HCT116 (cell line): ENCODE results near the gene CCDC174. TPM values are rescaled to one million over a fixed set of nuclear protein-coding genes. Genes with fewer than 3 reads are reported as not detected.

Source experiments
- ATAC-seq: fragments of 200-7000 bp; cut with Tn5 transposase; 2 replicates; pipeline ENCODE4 v1.9.1; 2020; ENCODE audit warnings: mild to moderate bottlenecking, moderate library complexity
- BruUV-seq: library from RNA; stranded (reverse); fragments of 400-500 nt; replicated peaks from 2 replicates; lab custom pipeline; 2021; lab: Mats Ljungman, UMichigan
- CTCF ChIA-PET: fragments of 300-600 bp; sonication (Branson Sonifier 250); formaldehyde crosslinking; loops from one replicate; lab custom pipeline; 2021; ENCODE audit warnings: antibody characterized with exemption; lab: Charles Lee
- POLR2A ChIA-PET: fragments of 300-600, 350-600 bp; sonication (Branson Sonifier 250); formaldehyde crosslinking; loops from one replicate; lab custom pipeline; 2021; ENCODE audit warnings: antibody characterized with exemption; lab: Charles Lee
- RAD21 ChIA-PET, 2 experiments: fragments of 300-600 bp; sonication (Branson Sonifier 250); formaldehyde crosslinking; loops; one replicate each; lab custom pipeline; 2023; ENCODE audit warnings: low total read pairs in 2 of 2; ENCODE audit not compliant: uncharacterized antibody in 2 of 2, unreplicated experiment in 2 of 2, low non-redundant PET in 1 of 2; lab: Charles Lee
- DNase-seq: peaks from one replicate; pipeline ENCODE4 v3.0.0-alpha.2; 2010; ENCODE audit warnings: low read depth, low spot score
- H2AFZ ChIP-seq: fragments of 200-600 bp; shearing (Covaris generic), sonication (generic); 2 replicates; pipeline ENCODE4 v1.6.1; 2017; ENCODE audit warnings: low read depth, mixed run types, mixed read lengths, antibody characterized with exemption, low read length; ENCODE audit not compliant: poor library complexity, severe bottlenecking
- H3K27ac ChIP-seq: 2 replicates; pipeline ENCODE4 v1.5.1; 2012; ENCODE audit warnings: low read depth, low read length
- H3K27me3 ChIP-seq: fragments of 200-600 bp; sonication (generic); 2 replicates; pipeline ENCODE4 v1.6.1; 2016; ENCODE audit warnings: mixed run types, low read length, mixed read lengths; ENCODE audit not compliant: insufficient read depth
- H3K36me3 ChIP-seq, 2 experiments: fragments of 200-500 bp in 1 of 2; fragments of 200-600 bp in 1 of 2; sonication (Bioruptor generic) in 1 of 2; sonication (generic) in 1 of 2; 2 replicates each; pipeline versions ENCODE4 v1.5.1 to v1.6.1; 2014 to 2016; ENCODE audit warnings: low read length in 2 of 2, inconsistent platforms in 1 of 2, mixed read lengths in 1 of 2, mixed run types in 1 of 2; ENCODE audit not compliant: insufficient read depth in 2 of 2, control insufficient read depth in 1 of 2
- H3K4me1 ChIP-seq, 2 experiments: fragments of 200-600 bp in 1 of 2; sonication (generic) in 1 of 2; 2 replicates each; pipeline versions ENCODE4 v1.5.1 to v1.6.1; 2012 to 2017; ENCODE audit warnings: low read length in 2 of 2, inconsistent platforms in 1 of 2, mild to moderate bottlenecking in 1 of 2, mixed read lengths in 1 of 2, mixed run types in 1 of 2, moderate library complexity in 1 of 2; ENCODE audit not compliant: insufficient read depth in 2 of 2, control insufficient read depth in 1 of 2
- H3K4me2 ChIP-seq: fragments of 200-600 bp; sonication (generic); 2 replicates; pipeline ENCODE4 v1.6.1; 2017; ENCODE audit warnings: mixed run types, low read length, mixed read lengths
- H3K4me3 ChIP-seq, 2 experiments: fragments of 200-600 bp in 1 of 2; sonication (generic) in 1 of 2; replicated peaks in 1 of 2; 2 replicates each; pipeline ENCODE4 v1.5.1; 2011 to 2016; ENCODE audit warnings: low read length in 2 of 2, control low read depth in 1 of 2, low read depth in 1 of 2, mild to moderate bottlenecking in 1 of 2, mixed read lengths in 1 of 2, mixed run types in 1 of 2
- H3K79me2 ChIP-seq: fragments of 200-600 bp; sonication (generic); 2 replicates; pipeline ENCODE4 v1.6.1; 2017; ENCODE audit warnings: mild to moderate bottlenecking, mixed run types, low read length, moderate library complexity, mixed read lengths; ENCODE audit not compliant: insufficient read depth
- H3K9ac ChIP-seq: fragments of 200-600 bp; sonication (generic); 2 replicates; pipeline ENCODE4 v1.6.1; 2016; ENCODE audit warnings: low read length, mixed read lengths
- H3K9me2 ChIP-seq: fragments of 200-600 bp; sonication (generic), shearing (Covaris generic); 2 replicates; pipeline ENCODE4 v1.6.1; 2017; ENCODE audit warnings: mixed run types, mild to moderate bottlenecking, moderate library complexity; ENCODE audit not compliant: insufficient read depth
- H3K9me3 ChIP-seq, 2 experiments: fragments of 200-500 bp in 1 of 2; fragments of 200-600 bp in 1 of 2; sonication (Bioruptor generic) in 1 of 2; sonication (generic) in 1 of 2; 2 replicates each; pipeline ENCODE4 v1.6.1; 2014 to 2017; ENCODE audit warnings: low read length in 2 of 2, mixed read lengths in 2 of 2, inconsistent platforms in 1 of 2, low read depth in 1 of 2, mild to moderate bottlenecking in 1 of 2, mixed run types in 1 of 2, moderate library complexity in 1 of 2; ENCODE audit not compliant: control insufficient read depth in 1 of 2, insufficient read depth in 1 of 2
- H4K20me1 ChIP-seq: fragments of 200-600 bp; sonication (generic), shearing (Covaris generic); 2 replicates; pipeline ENCODE4 v1.6.1; 2017; ENCODE audit warnings: mixed run types, mild to moderate bottlenecking, moderate library complexity; ENCODE audit not compliant: insufficient read depth
- CBX3 ChIP-seq: IDR thresholded peaks from 2 replicates; pipeline ENCODE4 v1.6.1; 2012; ENCODE audit warnings: low read depth
- CEBPB ChIP-seq: IDR thresholded peaks from 2 replicates; pipeline ENCODE4 v1.6.1; 2012; ENCODE audit warnings: low read depth
- CTCF ChIP-seq, 3 experiments: fragments of 200-600 bp in 1 of 3; sonication (generic) in 1 of 3; IDR thresholded peaks in 2 of 3; conservative IDR thresholded peaks in 1 of 3; 2 replicates each; pipeline ENCODE4 v1.5.1; 2012 to 2017; ENCODE audit warnings: low read depth in 2 of 3, low read length in 2 of 3, antibody characterized with exemption in 1 of 3, borderline replicate concordance in 1 of 3, control low read depth in 1 of 3, mild to moderate bottlenecking in 1 of 3, mixed read lengths in 1 of 3, mixed run types in 1 of 3, moderate library complexity in 1 of 3; ENCODE audit not compliant: insufficient read depth in 1 of 3
- EGR1 ChIP-seq: IDR thresholded peaks from 2 replicates; pipeline ENCODE4 v1.6.1; 2012; ENCODE audit warnings: low read depth
- EZH2 ChIP-seq: fragments of 200-600 bp; sonication (generic); IDR thresholded peaks from 2 replicates; pipeline ENCODE4 v1.6.1; 2017; ENCODE audit warnings: antibody characterized with exemption, mixed run types
- EZH2phosphoT487 ChIP-seq: fragments of 200-600 bp; IDR thresholded peaks from 2 replicates; pipeline ENCODE4 v1.6.1; 2018; ENCODE audit warnings: antibody characterized with exemption, borderline replicate concordance
- JUND ChIP-seq: IDR thresholded peaks from 2 replicates; pipeline ENCODE4 v1.6.1; 2012
- MAX ChIP-seq: IDR thresholded peaks from 2 replicates; pipeline ENCODE4 v1.6.1; 2012
- POLR2A ChIP-seq: IDR thresholded peaks from 2 replicates; pipeline ENCODE4 v1.7.0; 2011; ENCODE audit warnings: borderline replicate concordance; ENCODE audit not compliant: insufficient read depth, insufficient read length; ENCODE audit errors: extremely low read depth
- POLR2AphosphoS5 ChIP-seq: IDR thresholded peaks from 2 replicates; pipeline ENCODE4 v1.6.1; 2011; ENCODE audit warnings: mild to moderate bottlenecking, low read depth, low read length, moderate library complexity
- RAD21 ChIP-seq: IDR thresholded peaks from 2 replicates; pipeline ENCODE4 v1.6.1; 2012; ENCODE audit warnings: low read depth, mild to moderate bottlenecking
- SIN3A ChIP-seq: IDR thresholded peaks from 2 replicates; pipeline ENCODE4 v1.6.1; 2012; ENCODE audit warnings: low read depth
- SP1 ChIP-seq: IDR thresholded peaks from 2 replicates; pipeline ENCODE4 v1.6.1; 2012; ENCODE audit warnings: low read depth
- SRF ChIP-seq: IDR thresholded peaks from 2 replicates; pipeline ENCODE4 v1.6.1; 2012; ENCODE audit warnings: low read depth
- ZFX ChIP-seq: fragments of 450-650 bp; IDR thresholded peaks from 2 replicates; pipeline ENCODE4 v1.6.1; 2017
- ZNF274 ChIP-seq: fragments of 200-500 bp; sonication (Bioruptor generic); IDR thresholded peaks from 2 replicates; pipeline ENCODE4 v1.6.1; 2014; ENCODE audit warnings: mild to moderate bottlenecking, low read depth, low read length, inconsistent platforms
- intact Hi-C: fragments of 100-400 bp; cut with micrococcal nuclease; formaldehyde crosslinking; loops from 2 replicates; pipeline ENCODE4 v1.10.0; 2022
- total RNA-seq: library from RNA; stranded (reverse); gene quantifications from one replicate; pipeline ENCODE4 v1.2.1, GENCODE V29; 2021; ENCODE audit not compliant: unreplicated experiment
- TF ChIP-seq, protein P1 (sequence below): IDR thresholded peaks from 2 replicates; pipeline ENCODE4 v1.6.1; 2012; ENCODE audit warnings: low read depth
- TF ChIP-seq, protein P2 (sequence below): IDR thresholded peaks from 2 replicates; pipeline ENCODE4 v1.6.1; 2012
- TF ChIP-seq, protein P3 (sequence below): IDR thresholded peaks from 2 replicates; pipeline ENCODE4 v1.6.1; 2011; ENCODE audit warnings: mild to moderate bottlenecking, low read length, moderate library complexity; ENCODE audit not compliant: insufficient replicate concordance; ENCODE audit errors: extremely low read depth

CCDC174 gene
- total RNA-seq, 1 experiment from 2014 or later = 15.6 TPM

DNA sequence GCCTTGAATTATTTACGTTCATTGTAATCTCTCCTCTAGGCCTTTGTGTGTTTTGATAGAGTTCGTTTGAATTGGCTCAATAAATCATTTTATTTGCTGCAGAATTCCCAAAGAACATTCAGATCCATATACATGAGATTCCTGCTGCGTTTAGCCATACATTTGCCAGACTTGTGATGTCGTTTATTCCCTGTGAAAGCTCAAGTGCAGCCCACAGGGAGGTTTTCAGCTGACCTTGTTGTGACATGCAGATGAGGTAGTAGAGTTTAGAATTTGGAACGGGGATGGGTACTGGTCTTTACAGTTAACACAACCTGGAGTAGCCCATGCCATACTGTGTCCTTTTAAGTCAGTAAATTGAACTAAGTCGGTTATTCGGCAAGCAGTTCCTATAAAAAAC is 23.3 kb downstream of the CCDC174 start, which contains the start of gene C3orf20:
Gene C3orf20, plus strand, starts transcription at position 301 of the 400 bp plus-strand sequence. CDS start 7,573 bp downstream, outside the sequence.
- DNase-seq (no peak), ATAC-seq (no peak)
- ChIA-PET CTCF (interaction anchor here (1.2 to 4.8 kb wide), 3 partner anchors 10 to 246 kb away, joined by 3 to 58 read pairs (median 6); no protein-coding TSS in a partner anchor), RAD21 (no interaction called here), POLR2A (no interaction called here)
- Histone ChIP-seq H3K9me2 (no peaks in the 10 kb centered on the region), H3K4me2 (no peak within 1 kb of the TSS), H3K4me1 (no peaks in the 10 kb centered on the region), H3K27ac (no peak within 1 kb of the TSS), H3K79me2 (no peaks in the 10 kb centered on the region), H3K9me3 (peaks cover 0 to 5% of the 10 kb centered on the region in 2 experiments; a peak in 1 of 4 replicates), H3K27me3 (no peaks in the 10 kb centered on the region), H3K9ac (no peak within 1 kb of the TSS), H4K20me1 (no peaks in the 10 kb centered on the region), H3K4me3 (no peak within 1 kb of the TSS), H3K36me3 (peaks cover 11 to 25% of the 10 kb centered on the region in 2 experiments; a peak in 3 of 4 replicates), H2AFZ (no peak within 1 kb of the TSS)
- intact Hi-C loops = no loop called here
- no peak for TF ChIP-seq EZH2phosphoT487
- TF ChIP-seq, protein P1, sequence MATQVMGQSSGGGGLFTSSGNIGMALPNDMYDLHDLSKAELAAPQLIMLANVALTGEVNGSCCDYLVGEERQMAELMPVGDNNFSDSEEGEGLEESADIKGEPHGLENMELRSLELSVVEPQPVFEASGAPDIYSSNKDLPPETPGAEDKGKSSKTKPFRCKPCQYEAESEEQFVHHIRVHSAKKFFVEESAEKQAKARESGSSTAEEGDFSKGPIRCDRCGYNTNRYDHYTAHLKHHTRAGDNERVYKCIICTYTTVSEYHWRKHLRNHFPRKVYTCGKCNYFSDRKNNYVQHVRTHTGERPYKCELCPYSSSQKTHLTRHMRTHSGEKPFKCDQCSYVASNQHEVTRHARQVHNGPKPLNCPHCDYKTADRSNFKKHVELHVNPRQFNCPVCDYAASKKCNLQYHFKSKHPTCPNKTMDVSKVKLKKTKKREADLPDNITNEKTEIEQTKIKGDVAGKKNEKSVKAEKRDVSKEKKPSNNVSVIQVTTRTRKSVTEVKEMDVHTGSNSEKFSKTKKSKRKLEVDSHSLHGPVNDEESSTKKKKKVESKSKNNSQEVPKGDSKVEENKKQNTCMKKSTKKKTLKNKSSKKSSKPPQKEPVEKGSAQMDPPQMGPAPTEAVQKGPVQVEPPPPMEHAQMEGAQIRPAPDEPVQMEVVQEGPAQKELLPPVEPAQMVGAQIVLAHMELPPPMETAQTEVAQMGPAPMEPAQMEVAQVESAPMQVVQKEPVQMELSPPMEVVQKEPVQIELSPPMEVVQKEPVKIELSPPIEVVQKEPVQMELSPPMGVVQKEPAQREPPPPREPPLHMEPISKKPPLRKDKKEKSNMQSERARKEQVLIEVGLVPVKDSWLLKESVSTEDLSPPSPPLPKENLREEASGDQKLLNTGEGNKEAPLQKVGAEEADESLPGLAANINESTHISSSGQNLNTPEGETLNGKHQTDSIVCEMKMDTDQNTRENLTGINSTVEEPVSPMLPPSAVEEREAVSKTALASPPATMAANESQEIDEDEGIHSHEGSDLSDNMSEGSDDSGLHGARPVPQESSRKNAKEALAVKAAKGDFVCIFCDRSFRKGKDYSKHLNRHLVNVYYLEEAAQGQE = no peak
- TF ChIP-seq CTCF (IDR thresholded peaks at IDR 0.05 in 2 of 3, conservative IDR thresholded peaks at IDR 0.05 in 1 of 3; ENCODE audit: borderline replicate concordance in 1 of 3, insufficient read depth in 1 of 3, low read depth in 2 of 3, low read length in 2 of 3) = no peak
- no peak for TF ChIP-seq MAX
- TF ChIP-seq, protein P2, sequence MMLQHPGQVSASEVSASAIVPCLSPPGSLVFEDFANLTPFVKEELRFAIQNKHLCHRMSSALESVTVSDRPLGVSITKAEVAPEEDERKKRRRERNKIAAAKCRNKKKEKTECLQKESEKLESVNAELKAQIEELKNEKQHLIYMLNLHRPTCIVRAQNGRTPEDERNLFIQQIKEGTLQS = no peak
- TF ChIP-seq, protein P3, sequence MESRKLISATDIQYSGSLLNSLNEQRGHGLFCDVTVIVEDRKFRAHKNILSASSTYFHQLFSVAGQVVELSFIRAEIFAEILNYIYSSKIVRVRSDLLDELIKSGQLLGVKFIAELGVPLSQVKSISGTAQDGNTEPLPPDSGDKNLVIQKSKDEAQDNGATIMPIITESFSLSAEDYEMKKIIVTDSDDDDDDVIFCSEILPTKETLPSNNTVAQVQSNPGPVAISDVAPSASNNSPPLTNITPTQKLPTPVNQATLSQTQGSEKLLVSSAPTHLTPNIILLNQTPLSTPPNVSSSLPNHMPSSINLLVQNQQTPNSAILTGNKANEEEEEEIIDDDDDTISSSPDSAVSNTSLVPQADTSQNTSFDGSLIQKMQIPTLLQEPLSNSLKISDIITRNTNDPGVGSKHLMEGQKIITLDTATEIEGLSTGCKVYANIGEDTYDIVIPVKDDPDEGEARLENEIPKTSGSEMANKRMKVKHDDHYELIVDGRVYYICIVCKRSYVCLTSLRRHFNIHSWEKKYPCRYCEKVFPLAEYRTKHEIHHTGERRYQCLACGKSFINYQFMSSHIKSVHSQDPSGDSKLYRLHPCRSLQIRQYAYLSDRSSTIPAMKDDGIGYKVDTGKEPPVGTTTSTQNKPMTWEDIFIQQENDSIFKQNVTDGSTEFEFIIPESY = no peak
- TF ChIP-seq JUND = no peak
- no peak for TF ChIP-seq CEBPB
- no peak for TF ChIP-seq SP1
- TF ChIP-seq POLR2A = no peak
- TF ChIP-seq ZNF274 = no peak
- no peak for TF ChIP-seq RAD21
- no peak for TF ChIP-seq SIN3A
- TF ChIP-seq SRF = no peak
- no peak for TF ChIP-seq POLR2AphosphoS5
- no peak for TF ChIP-seq EGR1
- TF ChIP-seq CBX3 = no peak
- no peak for TF ChIP-seq ZFX
- no peak for TF ChIP-seq EZH2
- no TSS peak for BruUV-seq
